Hypothalamus (tissue), 51 donors: ENCODE measurements around the gene PTGFR.

Source experiments
- DNase-seq, 51 donors: peaks; one replicate each; lab custom pipeline; 2025; lab: John Stamatoyannopoulos, UW

The PTGFR gene

GRCh38 chr1:78519446-78519845 is 28.7 kb downstream of the PTGFR start:
- no peak for DNase-seq

GRCh38 chr1:78520216-78520615 is 29.4 kb downstream of the PTGFR start:
- no peak for DNase-seq

GRCh38 chr1:78520843-78521242 is 30.1 kb downstream of the PTGFR start:
- no peak for DNase-seq

- DNase-seq, result no peak
Observed at GRCh38 chr1:78522136-78522535, 31.4 kb downstream of the PTGFR start.

GRCh38 chr1:78526496-78526895 is 35.7 kb downstream of the PTGFR start:
- no peak for DNase-seq

- DNase-seq, result no peak
Observed at GRCh38 chr1:78527706-78528105, 36.9 kb downstream of the PTGFR start.

- no peak for DNase-seq
Observed at GRCh38 chr1:78533527-78533926, 42.8 kb downstream of the PTGFR start.

- no peak for DNase-seq
Observed at GRCh38 chr1:78535286-78535685, 44.5 kb downstream of the PTGFR start.

GRCh38 chr1:78536427-78536826 is 45.7 kb downstream of the PTGFR start:
- no peak for DNase-seq

GRCh38 chr1:78540048-78540447 is 49.3 kb downstream of the PTGFR start:
- no peak for DNase-seq

GRCh38 chr1:78541479-78541878 is 50.7 kb downstream of the PTGFR start:
- DNase-seq, result no peak

GRCh38 chr1:78543941-78544643 is 53.3 kb downstream of the PTGFR start:
- no peak for DNase-seq

- no peak for DNase-seq
Observed at GRCh38 chr1:78547081-78547480, 56.3 kb downstream of the PTGFR start.

GRCh38 chr1:78549331-78549730 is 58.6 kb downstream of the PTGFR start:
- DNase-seq, result no peak

- DNase-seq, result no peak
Observed at GRCh38 chr1:78549891-78550290, 59.1 kb downstream of the PTGFR start.

- no peak for DNase-seq
Observed at GRCh38 chr1:78553859-78554258, 63.1 kb downstream of the PTGFR start.

- no peak for DNase-seq
Observed at GRCh38 chr1:78554840-78555239, 64.1 kb downstream of the PTGFR start.

- no peak for DNase-seq
Observed at GRCh38 chr1:78559680-78560079, 68.9 kb downstream of the PTGFR start.

GRCh38 chr1:78560811-78561210 is 70.0 kb downstream of the PTGFR start:
- DNase-seq, result no peak

GRCh38 chr1:78561856-78562255 is 71.1 kb downstream of the PTGFR start:
- no peak for DNase-seq

- DNase-seq, result no peak
Observed at GRCh38 chr1:78565393-78565792, 74.6 kb downstream of the PTGFR start.

GRCh38 chr1:78570539-78570938 is 79.8 kb downstream of the PTGFR start:
- no peak for DNase-seq
